MM.1S (cell line): Measurements from ENCODE around the gene TUFT1.

Experiments
- EZH2 ChIP-seq: fragments of 300-600 bp; sonication (generic); optimal IDR thresholded peaks from 2 replicates; pipeline ENCODE3; 2017; ENCODE audit warnings: low read depth, mild to moderate bottlenecking, antibody characterized with exemption, low read length, mixed read lengths
- TF ChIP-seq, protein P1 (sequence below): fragments of 300-600 bp; sonication (generic); IDR thresholded peaks from 2 replicates; pipeline ENCODE4 v1.5.1; 2016; ENCODE audit warnings: antibody characterized with exemption, low read length, mixed read lengths

DNA sequence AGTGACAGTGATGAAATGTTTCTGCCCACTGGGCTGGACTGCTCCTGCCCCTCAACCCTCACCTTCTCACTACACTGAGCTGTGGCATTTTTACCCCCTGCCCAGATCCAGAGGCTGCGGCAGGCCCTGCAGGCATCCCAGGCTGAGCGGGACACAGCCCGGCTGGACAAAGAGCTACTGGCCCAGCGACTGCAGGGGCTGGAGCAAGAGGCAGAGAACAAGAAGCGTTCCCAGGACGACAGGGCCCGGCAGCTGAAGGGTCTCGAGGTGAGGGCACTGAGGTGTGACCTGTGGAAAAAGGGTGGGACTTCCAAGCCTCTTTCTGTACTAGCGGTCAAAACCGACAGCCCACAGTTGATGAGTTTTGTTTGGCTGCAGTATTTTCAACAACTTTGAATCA lies 6.2 kb upstream of the TUFT1 start:
- TF ChIP-seq, protein P1, sequence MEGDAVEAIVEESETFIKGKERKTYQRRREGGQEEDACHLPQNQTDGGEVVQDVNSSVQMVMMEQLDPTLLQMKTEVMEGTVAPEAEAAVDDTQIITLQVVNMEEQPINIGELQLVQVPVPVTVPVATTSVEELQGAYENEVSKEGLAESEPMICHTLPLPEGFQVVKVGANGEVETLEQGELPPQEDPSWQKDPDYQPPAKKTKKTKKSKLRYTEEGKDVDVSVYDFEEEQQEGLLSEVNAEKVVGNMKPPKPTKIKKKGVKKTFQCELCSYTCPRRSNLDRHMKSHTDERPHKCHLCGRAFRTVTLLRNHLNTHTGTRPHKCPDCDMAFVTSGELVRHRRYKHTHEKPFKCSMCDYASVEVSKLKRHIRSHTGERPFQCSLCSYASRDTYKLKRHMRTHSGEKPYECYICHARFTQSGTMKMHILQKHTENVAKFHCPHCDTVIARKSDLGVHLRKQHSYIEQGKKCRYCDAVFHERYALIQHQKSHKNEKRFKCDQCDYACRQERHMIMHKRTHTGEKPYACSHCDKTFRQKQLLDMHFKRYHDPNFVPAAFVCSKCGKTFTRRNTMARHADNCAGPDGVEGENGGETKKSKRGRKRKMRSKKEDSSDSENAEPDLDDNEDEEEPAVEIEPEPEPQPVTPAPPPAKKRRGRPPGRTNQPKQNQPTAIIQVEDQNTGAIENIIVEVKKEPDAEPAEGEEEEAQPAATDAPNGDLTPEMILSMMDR: no peak
- TF ChIP-seq EZH2: no peak
